Parathyroid adenoma (tissue), 2 donors: ENCODE results near the gene MTTP.

ENCODE experiments used
- H2AFZ ChIP-seq: fragments of 300-600 bp; sonication (generic); one replicate; pipeline ENCODE4 v1.7.0; 2017; ENCODE audit warnings: antibody characterized with exemption, mild to moderate bottlenecking
- H3K27ac ChIP-seq: fragments of 300-600 bp; sonication (generic); one replicate; pipeline ENCODE4 v1.7.0; 2017
- H3K27me3 ChIP-seq: fragments of 300-600 bp; sonication (generic); one replicate; pipeline ENCODE4 v1.7.0; 2017; ENCODE audit warnings: low read length; ENCODE audit not compliant: control insufficient read depth, insufficient read depth
- H3K36me3 ChIP-seq: fragments of 300-600 bp; sonication (generic); one replicate; pipeline ENCODE4 v1.7.0; 2017; ENCODE audit warnings: low read length; ENCODE audit not compliant: control insufficient read depth, insufficient read depth
- H3K4me1 ChIP-seq: fragments of 300-600 bp; sonication (generic); one replicate; pipeline ENCODE4 v1.7.0; 2017; ENCODE audit warnings: control low read depth
- H3K4me2 ChIP-seq: fragments of 300-600 bp; sonication (generic); one replicate; pipeline ENCODE4 v1.7.0; 2017; ENCODE audit warnings: low read length
- H3K4me3 ChIP-seq: fragments of 300-600 bp; sonication (generic); one replicate; pipeline ENCODE4 v1.7.0; 2017; ENCODE audit warnings: low read depth, low read length
- H3K79me2 ChIP-seq: fragments of 300-600 bp; sonication (generic); one replicate; pipeline ENCODE4 v1.7.0; 2017; ENCODE audit warnings: control low read depth
- H3K9ac ChIP-seq: fragments of 300-600 bp; sonication (generic); one replicate; pipeline ENCODE4 v1.7.0; 2017; ENCODE audit warnings: mild to moderate bottlenecking
- H3K9me3 ChIP-seq: fragments of 300-600 bp; sonication (generic); one replicate; pipeline ENCODE4 v1.7.0; 2017; ENCODE audit warnings: low read length; ENCODE audit not compliant: control insufficient read depth
- CTCF ChIP-seq: fragments of 300-600 bp; sonication (generic); IDR thresholded peaks from one replicate; pipeline ENCODE4 v1.7.0; 2017; ENCODE audit warnings: antibody characterized with exemption, mild to moderate bottlenecking
- donor health status: primary hyperparathyroidism.

Gene MTTP

DNA sequence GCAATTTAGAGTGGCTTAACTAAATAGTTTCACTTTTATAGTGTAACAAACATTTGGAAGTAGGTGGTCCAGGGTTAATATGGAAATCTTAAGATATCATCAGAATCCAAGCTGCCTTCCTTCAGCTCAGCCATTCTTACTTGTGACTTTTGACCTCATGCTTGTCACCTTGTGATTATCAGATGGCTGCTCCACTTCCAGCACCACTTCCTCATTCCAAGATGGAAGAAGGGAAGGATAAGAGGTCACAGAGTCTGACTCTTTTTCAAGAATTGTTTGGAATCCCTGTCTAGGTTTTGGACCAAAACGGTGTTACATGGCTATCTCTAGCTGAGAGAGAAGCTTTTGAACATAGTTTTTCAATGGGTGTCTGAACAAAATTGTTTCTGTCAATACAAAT, 39.9 kb downstream of the MTTP start:
- H3K4me2 ChIP-seq = no peak overlapping the region
- no peaks in the 10 kb centered on the region for H3K27me3 ChIP-seq
- no peaks in the 10 kb centered on the region for H3K79me2 ChIP-seq
- no peaks in the 10 kb centered on the region for H3K36me3 ChIP-seq
- no peaks in the 10 kb centered on the region for H3K9me3 ChIP-seq
- H3K9ac ChIP-seq = no peak overlapping the region
- H3K27ac ChIP-seq = no peak overlapping the region
- no peak overlapping the region for H2AFZ ChIP-seq
- H3K4me3 ChIP-seq = no peak overlapping the region
- no peaks in the 10 kb centered on the region for H3K4me1 ChIP-seq
- no peak for TF ChIP-seq CTCF

GRCh38 chr4:99615170-99615820, 40.7 kb downstream of the MTTP start:
- Histone ChIP-seq H3K27me3 (no peaks in the 10 kb centered on the region), H3K4me2 (no peak overlapping the region), H2AFZ (no peak overlapping the region), H3K9me3 (no peaks in the 10 kb centered on the region), H3K36me3 (no peaks in the 10 kb centered on the region), H3K9ac (no peak overlapping the region), H3K4me1 (no peaks in the 10 kb centered on the region), H3K4me3 (no peak overlapping the region), H3K27ac (no peak overlapping the region), H3K79me2 (no peaks in the 10 kb centered on the region)
- no peak for TF ChIP-seq CTCF

DNA sequence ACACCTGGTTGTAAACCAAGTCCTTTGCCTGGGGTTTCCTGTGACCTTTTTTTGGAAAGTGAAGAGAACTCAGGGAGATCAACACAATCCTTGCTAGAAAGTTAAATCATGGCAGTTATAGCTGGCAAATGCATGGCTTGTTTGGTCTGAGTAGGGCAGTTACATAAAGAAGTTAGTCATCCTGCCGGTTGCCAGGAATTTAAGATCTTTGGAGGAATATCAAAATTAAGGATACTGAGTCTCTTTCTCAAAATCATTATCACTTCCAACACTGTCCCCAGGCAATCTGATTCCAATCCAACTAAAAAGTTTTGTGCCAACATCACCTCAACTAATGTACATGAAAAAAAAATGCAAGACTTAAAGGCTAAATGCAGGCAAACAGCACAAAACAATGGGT, 42.8 kb downstream of the MTTP start:
- Histone ChIP-seq H3K4me2 (no peak overlapping the region), H3K79me2 (no peaks in the 10 kb centered on the region), H3K27me3 (no peaks in the 10 kb centered on the region), H3K4me1 (no peaks in the 10 kb centered on the region), H3K4me3 (no peak overlapping the region), H3K9me3 (no peaks in the 10 kb centered on the region), H3K36me3 (no peaks in the 10 kb centered on the region), H2AFZ (no peak overlapping the region), H3K27ac (no peak overlapping the region), H3K9ac (no peak overlapping the region)
- TF ChIP-seq CTCF = no peak

GRCh38 chr4:99622341-99622740, 47.7 kb downstream of the MTTP start:
- Histone ChIP-seq H3K4me3 (no peak overlapping the region), H3K9ac (no peak overlapping the region), H3K27ac (no peak overlapping the region), H3K79me2 (no peaks in the 10 kb centered on the region), H3K27me3 (no peaks in the 10 kb centered on the region), H3K4me1 (no peaks in the 10 kb centered on the region), H3K36me3 (no peaks in the 10 kb centered on the region), H3K4me2 (no peak overlapping the region), H3K9me3 (no peaks in the 10 kb centered on the region), H2AFZ (no peak overlapping the region)
- no peak for TF ChIP-seq CTCF

- no peaks in the 10 kb centered on the region for H3K27me3 ChIP-seq
- H3K27ac ChIP-seq = no peak overlapping the region
Observed at GRCh38 chr4:99624141-99624719, 49.6 kb downstream of the MTTP start.

More at GRCh38 chr4:99624141-99624719, 49.6 kb downstream of the MTTP start:
- no peaks in the 10 kb centered on the region for H3K9me3 ChIP-seq
- TF ChIP-seq CTCF = no peak
- H3K79me2 ChIP-seq = no peaks in the 10 kb centered on the region
- no peak overlapping the region for H3K9ac ChIP-seq
- no peaks in the 10 kb centered on the region for H3K36me3 ChIP-seq
- H3K4me3 ChIP-seq = no peak overlapping the region
- H2AFZ ChIP-seq = no peak overlapping the region
- H3K4me1 ChIP-seq = no peaks in the 10 kb centered on the region
- no peak overlapping the region for H3K4me2 ChIP-seq
